K562 (cell line): ENCODE data around the gene DACT3. TPM values are rescaled to one million over a fixed set of nuclear protein-coding genes. Genes with fewer than 3 reads are reported as not detected.

Experiments
- ATAC-seq: fragments of 200-7000 bp; cut with Tn5 transposase; 3 replicates; pipeline ENCODE4 v1.9.1; 2020; ENCODE audit warnings: moderate library complexity
- BruUV-seq: library from RNA; stranded (reverse); fragments of 400-500 nt; replicated peaks from 2 replicates; lab custom pipeline; 2021; lab: Mats Ljungman, UMichigan
- CTCF ChIA-PET: fragments of 300-600 bp; formaldehyde crosslinking; extraction: SDS; loops from one replicate; lab custom pipeline; 2021; ENCODE audit warnings: low intra/inter-chr PET ratio; lab: Yijun Ruan, JAX
- POLR2A ChIA-PET: fragments of 300-600, 350-650 bp; sonication (Branson Sonifier 250); formaldehyde crosslinking; extraction: SDS; loops from one replicate; lab custom pipeline; 2021; ENCODE audit warnings: antibody characterized with exemption, inconsistent platforms; lab: Yijun Ruan, JAX
- DNase-seq, 4 experiments: peaks; one replicate each; pipeline versions ENCODE4 v3.0.0 to v3.0.0-alpha.2; 2011 to 2018; ENCODE audit warnings: low spot score in 3 of 4, mixed read lengths in 3 of 4; ENCODE audit errors: extremely low read depth in 1 of 4
- FAIRE-seq: peaks from 2 replicates; lab custom pipeline; 2011; peaks lifted over from hg19 to GRCh38; lab: Jason Lieb, UNC
- H2AFZ ChIP-seq: 2 replicates; pipeline ENCODE4 v1.6.0; 2011; ENCODE audit warnings: low read depth, low read length, control low read depth, inconsistent platforms
- H3K27ac ChIP-seq: fragments of 200-600 bp; 3 replicates; pipeline ENCODE4 v1.8.0; 2011; ENCODE audit warnings: low read depth, mild to moderate bottlenecking, control low read depth, inconsistent platforms, low read length, moderate library complexity, mixed read lengths; ENCODE audit errors: extremely low read depth
- H3K27me3 ChIP-seq, 2 experiments: fragments of 300-600 bp in 1 of 2; 2 replicates in 1 of 2; 3 replicates in 1 of 2; pipeline versions ENCODE4 v1.6.0 to v1.8.0; 2011; ENCODE audit warnings: inconsistent platforms in 2 of 2, low read length in 2 of 2, mild to moderate bottlenecking in 1 of 2, mixed read lengths in 1 of 2, moderate library complexity in 1 of 2; ENCODE audit not compliant: control insufficient read depth in 2 of 2, insufficient read depth in 2 of 2
- H3K36me3 ChIP-seq: fragments of 300-600 bp; 3 replicates; pipeline ENCODE4 v1.8.0; 2011; ENCODE audit warnings: mild to moderate bottlenecking, low read length, inconsistent platforms; ENCODE audit not compliant: control insufficient read depth, insufficient read depth
- H3K4me1 ChIP-seq, 2 experiments: fragments of 200-600 bp in 1 of 2; replicated peaks in 1 of 2; 2 replicates in 1 of 2; 3 replicates in 1 of 2; pipeline versions ENCODE4 v1.5.1 to v1.8.0; 2011; ENCODE audit warnings: inconsistent platforms in 2 of 2, low read length in 2 of 2, mild to moderate bottlenecking in 1 of 2, mixed read lengths in 1 of 2, moderate library complexity in 1 of 2; ENCODE audit not compliant: control insufficient read depth in 2 of 2, insufficient read depth in 2 of 2
- H3K4me2 ChIP-seq: 2 replicates; pipeline ENCODE4 v1.6.1; 2011; ENCODE audit warnings: low read length, control low read depth, inconsistent platforms, mixed read lengths; ENCODE audit not compliant: insufficient read depth
- H3K4me3 ChIP-seq: fragments of 200-600 bp; sonication (generic), shearing (Covaris generic); 2 replicates; pipeline ENCODE4 v1.5.1; 2016; ENCODE audit warnings: control low read depth, inconsistent platforms
- H3K79me2 ChIP-seq: fragments of 200-600 bp; 3 replicates; pipeline ENCODE4 v1.8.0; 2011; ENCODE audit warnings: low read length, inconsistent platforms; ENCODE audit not compliant: control insufficient read depth, insufficient read depth
- H3K9ac ChIP-seq, 2 experiments: 2 replicates each; pipeline versions ENCODE4 v1.6.0 to v1.6.1; 2011; ENCODE audit warnings: low read depth in 2 of 2, low read length in 2 of 2, control low read depth in 1 of 2, inconsistent platforms in 1 of 2, mild to moderate bottlenecking in 1 of 2, mixed read lengths in 1 of 2; ENCODE audit not compliant: insufficient read depth in 1 of 2
- H3K9me1 ChIP-seq: one replicate; pipeline ENCODE4 v1.6.0; 2011; ENCODE audit warnings: inconsistent platforms, mild to moderate bottlenecking, low read length, moderate library complexity; ENCODE audit not compliant: control insufficient read depth, insufficient read depth
- H3K9me3 ChIP-seq: replicated peaks from 2 replicates; pipeline ENCODE4 v1.5.1; 2011; ENCODE audit warnings: low read depth, low read length, inconsistent platforms; ENCODE audit not compliant: control insufficient read depth, insufficient read depth
- H4K20me1 ChIP-seq: replicated peaks from 2 replicates; pipeline ENCODE4 v1.6.1; 2011; ENCODE audit warnings: low read length, inconsistent platforms, mixed read lengths; ENCODE audit not compliant: control insufficient read depth, insufficient read depth
- BCOR ChIP-seq: fragments of 450-650 bp; IDR thresholded peaks from 2 replicates; pipeline ENCODE4 v1.6.1; 2016
- E2F5 ChIP-seq: sonication (generic); formaldehyde crosslinking; IDR thresholded peaks from 2 replicates; pipeline ENCODE4 v1.8.0; 2022; ENCODE audit warnings: mild to moderate bottlenecking, missing genetic modification reagents
- HMG20A ChIP-seq: fragments of 450-650 bp; formaldehyde crosslinking; conservative IDR thresholded peaks from 2 replicates; pipeline ENCODE4 v1.4.0; 2020; ENCODE audit warnings: mild to moderate bottlenecking, mixed read lengths
- MBD2 ChIP-seq: sonication (generic); IDR thresholded peaks from 2 replicates; pipeline ENCODE4 v1.6.1; 2016; ENCODE audit warnings: low read depth, borderline replicate concordance
- RAD21 ChIP-seq, 2 experiments: fragments of 250-450 bp in 1 of 2; fragments of 450-650 bp in 1 of 2; sonication (Bioruptor Pico) in 1 of 2; formaldehyde crosslinking in 1 of 2; IDR thresholded peaks in 1 of 2; conservative IDR thresholded peaks in 1 of 2; 2 replicates each; pipeline versions ENCODE4 v1.4.0 to v1.8.0; 2020 to 2022; ENCODE audit warnings: mild to moderate bottlenecking in 2 of 2, moderate library complexity in 1 of 2
- ZNF143 ChIP-seq: sonication (generic); formaldehyde crosslinking; IDR thresholded peaks from 2 replicates; pipeline ENCODE4 v1.9.0; 2022; ENCODE audit warnings: mild to moderate bottlenecking, missing genetic modification reagents
- ZNF24 ChIP-seq: fragments of 450-650 bp; IDR thresholded peaks from 2 replicates; pipeline ENCODE4 v1.6.1; 2016
- WGBS: fragments of 100-300 bp; shearing (Covaris generic); methylation state at CpG from one replicate; pipeline ENCODE4 v1.1.6; 2016; ENCODE audit warnings: low coverage, mixed read lengths; ENCODE audit not compliant: insufficient coverage; ENCODE audit errors: missing lambda C conversion rate; 5-methylcytosine and 5-hydroxymethylcytosine counted together
- in situ Hi-C: fragments of 300-500 bp; cut with MboI; formaldehyde crosslinking; loops from 4 replicates; pipeline ENCODE4 v1.15.0; 2018; ENCODE audit warnings: inconsistent platforms, mixed read lengths
- intact Hi-C: fragments of 100-400 bp; cut with micrococcal nuclease; formaldehyde crosslinking; loops from 2 replicates; pipeline ENCODE4 v1.14.2; 2022
- polyA plus RNA-seq, 8 experiments: library from polyadenylated mRNA; depleted of rRNA in 4 of 8; stranded (reverse) in 5 of 8; unstranded in 3 of 8; fragments of >200 nt; fragmentation: Nextera tagmentation in 2 of 8; fragmentation: Illumina TruSeq in 1 of 8; extraction: Ambion mirVana in 2 of 8; extraction: Trizol in 1 of 8; gene quantifications; 2 replicates each; pipeline versions ENCODE4 v1.2.1 to v1.2.3, GENCODE V29; 2011 to 2014; ENCODE audit warnings: inconsistent platforms in 1 of 8, missing spikeins in 1 of 8
- total RNA-seq, 7 experiments: library from RNA; depleted of rRNA in 6 of 7; stranded (reverse); fragments of >200 nt in 6 of 7; fragmentation: Illumina TruSeq in 2 of 7; extraction: Trizol in 2 of 7; gene quantifications; 2 replicates each; pipeline versions ENCODE4 v1.2.1 to v1.2.3, GENCODE V29; 2011 to 2021; ENCODE audit warnings: low replicate concordance in 1 of 7
- TF ChIP-seq, protein P1 (sequence below): sonication (generic); formaldehyde crosslinking; IDR thresholded peaks from 2 replicates; pipeline ENCODE4 v1.8.0; 2022; ENCODE audit warnings: mild to moderate bottlenecking, missing genetic modification reagents

The DACT3 gene
- total and polyA plus RNA-seq, 9 of the 15 experiments (the other 6 are each of a cell fraction or from before 2014, with no cell fraction given), result 0.67 to 6.5 (median 3.5) TPM

DNA sequence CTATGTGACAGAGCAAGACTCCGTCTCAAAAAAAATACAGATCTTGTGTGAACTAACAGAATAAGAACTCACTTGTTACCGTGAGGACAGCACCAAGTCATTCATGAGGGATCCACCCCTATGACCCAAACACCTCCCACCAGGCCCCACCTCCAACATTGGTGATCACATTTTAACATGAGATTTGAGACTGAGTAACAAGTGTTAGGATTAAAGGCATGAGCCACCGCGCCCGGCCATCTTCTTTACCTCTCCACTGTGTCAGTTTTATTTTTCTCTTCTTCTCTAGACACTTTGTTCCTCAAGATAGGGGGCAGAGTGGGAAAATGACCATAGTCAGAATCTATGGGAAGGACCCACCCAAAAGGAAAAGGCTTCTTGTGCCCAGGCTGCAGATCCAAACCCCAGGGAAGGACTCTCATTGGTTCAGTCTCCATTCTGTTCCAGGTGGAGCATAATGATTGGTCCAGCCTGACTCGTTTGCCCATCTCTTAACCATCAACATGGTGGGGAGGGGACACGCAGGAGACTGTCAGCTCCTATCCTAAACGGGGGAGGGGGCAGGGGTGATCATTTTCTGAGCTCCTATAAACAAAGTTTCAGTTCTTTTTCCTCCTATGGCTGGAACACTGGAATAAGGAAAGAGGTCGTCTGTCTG is 61.1 kb downstream of the DACT3 start:
- CTCF ChIA-PET, result interaction anchor here (0.6 kb wide), 1 partner anchor 252 kb away, joined by 3 read pairs; no protein-coding TSS in a partner anchor
- Histone ChIP-seq H3K4me1 (peaks cover 15 to 43% of the 10 kb centered on the region in 2 experiments; a peak in 4 of 5 replicates), H3K36me3 (peaks cover 20% of the 10 kb centered on the region; the same call in 1 of the 3 replicates), H3K9ac (peak overlapping the region; percentile 99 to 100; a peak in 3 of 4 replicates)
- TF ChIP-seq, protein P1, sequence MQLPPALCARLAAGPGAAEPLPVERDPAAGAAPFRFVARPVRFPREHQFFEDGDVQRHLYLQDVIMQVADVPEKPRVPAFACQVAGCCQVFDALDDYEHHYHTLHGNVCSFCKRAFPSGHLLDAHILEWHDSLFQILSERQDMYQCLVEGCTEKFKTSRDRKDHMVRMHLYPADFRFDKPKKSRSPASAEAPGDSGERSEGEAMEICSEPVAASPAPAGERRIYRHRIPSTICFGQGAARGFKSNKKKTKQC (CRISPR knock-in tag), result no peak
- TF ChIP-seq RAD21 (CRISPR knock-in tag; conservative IDR thresholded peaks at IDR 0.05 in 1 of 2, IDR thresholded peaks at IDR 0.05 in 1 of 2), result no peak
- no peak for TF ChIP-seq HMG20A (CRISPR knock-in tag)
- no peak for TF ChIP-seq ZNF143 (CRISPR knock-in tag)
- no peak for TF ChIP-seq MBD2
- TF ChIP-seq E2F5 (CRISPR knock-in tag), result no peak
- TF ChIP-seq ZNF24, result no peak
- no peak for TF ChIP-seq BCOR
- TF ChIP-seq, all 486 proteins: peak for 0
- Histone ChIP-seq H3K27ac (peak overlapping the region; percentile 100), H3K4me3 (peak overlapping the region; percentile 79), H3K9me3 (peaks cover 11% of the 10 kb centered on the region), H3K4me2 (peak overlapping the region; percentile 98), H3K79me2 (peaks cover 37% of the 10 kb centered on the region), H2AFZ (peak overlapping the region; percentile 100), H4K20me1 (peaks cover 20% of the 10 kb centered on the region), H3K9me1 (no peaks in the 10 kb centered on the region), H3K27me3 (no peaks in the 10 kb centered on the region)
- DNase-seq, result no peak
- WGBS, result 58% methylated on average over 9 of the region's 9 CpGs
- POLR2A ChIA-PET, result interaction anchor here (0.8 to 1.7 kb wide), 8 partner anchors 8 to 267 kb away, joined by 3 to 7 read pairs (median 3); partner anchors contain the start of gene DACT3
- no peak for ATAC-seq
- no TSS peak for BruUV-seq
- intact Hi-C loops, result no loop called here
- FAIRE-seq, result no peak
- in situ Hi-C loops, result no loop called here
